M059J (cell line): ENCODE results near the gene HDAC4. TPM values are rescaled to one million over a fixed set of nuclear protein-coding genes. Genes with fewer than 3 reads are reported as not detected.
A peak's percentile ranks its signal among the peaks of the same experiment; 100 is the strongest.

Experiments
- DNase-seq: peaks from one replicate; pipeline ENCODE4 v3.0.0-alpha.2; 2012; ENCODE audit warnings: low read depth
- total RNA-seq: library from RNA; depleted of rRNA; stranded (reverse); fragments of >200 nt; shearing (Covaris generic); gene quantifications from 2 replicates; pipeline ENCODE4 v1.2.3, GENCODE V29; 2014

Gene HDAC4
- total RNA-seq, 1 experiment from 2014 or later, result 3.9 TPM

GRCh38 chr2:239014458-239015217 lies 386.2 kb downstream of the HDAC4 start:
- DNase-seq, result no peak

- no peak for DNase-seq
These were observed 387.2 kb downstream of the HDAC4 start for GRCh38 chr2:239013678-239013976.

- DNase-seq, result no peak
These were observed 387.7 kb downstream of the HDAC4 start for GRCh38 chr2:239012936-239013677.

GRCh38 chr2:239012228-239012627 lies 388.6 kb downstream of the HDAC4 start:
- DNase-seq, result no peak

- DNase-seq, result no peak
These were observed 391.2 kb downstream of the HDAC4 start for GRCh38 chr2:239009589-239009961.

- no peak for DNase-seq
These were observed 391.9 kb downstream of the HDAC4 start for GRCh38 chr2:239008677-239009588.

- DNase-seq, result no peak
These were observed 392.8 kb downstream of the HDAC4 start for GRCh38 chr2:239008004-239008403.

- DNase-seq, result peak; percentile 63
These were observed 394.1 kb downstream of the HDAC4 start for GRCh38 chr2:239006622-239007285.

GRCh38 chr2:239005586-239005985 lies 395.2 kb downstream of the HDAC4 start:
- no peak for DNase-seq

GRCh38 chr2:239004274-239005015 lies 396.4 kb downstream of the HDAC4 start:
- no peak for DNase-seq

- DNase-seq, result no peak
These were observed 397.1 kb downstream of the HDAC4 start for GRCh38 chr2:239003624-239004273.

GRCh38 chr2:239002954-239003623 lies 397.7 kb downstream of the HDAC4 start:
- peak; percentile 78 for DNase-seq

GRCh38 chr2:239002591-239002953 lies 398.2 kb downstream of the HDAC4 start:
- no peak for DNase-seq

- no peak for DNase-seq
These were observed 399.0 kb downstream of the HDAC4 start for GRCh38 chr2:239001794-239002193.

- no peak for DNase-seq
These were observed 400.2 kb downstream of the HDAC4 start for GRCh38 chr2:239000500-239001073.

- no peak for DNase-seq
These were observed 400.7 kb downstream of the HDAC4 start for GRCh38 chr2:239000089-239000488.

GRCh38 chr2:238999291-238999741 lies 401.5 kb downstream of the HDAC4 start:
- peak; percentile 36 for DNase-seq

- no peak for DNase-seq
These were observed 402.0 kb downstream of the HDAC4 start for GRCh38 chr2:238998801-238999200.
